Nephron progenitor cell (in vitro differentiated cells): ENCODE results near the gene MMP24.

Experiments used
- DNase-seq: peaks from one replicate; pipeline ENCODE4 v3.0.0; 2021
- H3K27ac Mint-ChIP-seq: 2 replicates; pipeline ENCODE4 v1.8.0; 2021; ENCODE audit warnings: mild to moderate bottlenecking, moderate library complexity, mixed read lengths
- H3K27me3 Mint-ChIP-seq: 2 replicates; pipeline ENCODE4 v1.8.0; 2021; ENCODE audit warnings: mild to moderate bottlenecking, low read depth, mixed read lengths; ENCODE audit not compliant: poor library complexity
- H3K36me3 Mint-ChIP-seq: 2 replicates; pipeline ENCODE4 v1.8.0; 2021; ENCODE audit warnings: low read depth, mixed read lengths
- H3K4me1 Mint-ChIP-seq: 2 replicates; pipeline ENCODE4 v1.8.0; 2021; ENCODE audit warnings: mixed read lengths
- H3K4me3 Mint-ChIP-seq: 2 replicates; pipeline ENCODE4 v1.8.0; 2021; ENCODE audit warnings: mild to moderate bottlenecking, moderate library complexity, mixed read lengths
- H3K9me3 Mint-ChIP-seq: 2 replicates; pipeline ENCODE4 v1.8.0; 2021; ENCODE audit warnings: mild to moderate bottlenecking, moderate library complexity, mixed read lengths
- TF ChIP-seq, protein P1 (sequence below): fragments of 200-600 bp; sonication (generic); IDR thresholded peaks from 2 replicates; pipeline ENCODE4 v1.5.0; 2021; ENCODE audit warnings: antibody characterized with exemption

Gene MMP24

DNA sequence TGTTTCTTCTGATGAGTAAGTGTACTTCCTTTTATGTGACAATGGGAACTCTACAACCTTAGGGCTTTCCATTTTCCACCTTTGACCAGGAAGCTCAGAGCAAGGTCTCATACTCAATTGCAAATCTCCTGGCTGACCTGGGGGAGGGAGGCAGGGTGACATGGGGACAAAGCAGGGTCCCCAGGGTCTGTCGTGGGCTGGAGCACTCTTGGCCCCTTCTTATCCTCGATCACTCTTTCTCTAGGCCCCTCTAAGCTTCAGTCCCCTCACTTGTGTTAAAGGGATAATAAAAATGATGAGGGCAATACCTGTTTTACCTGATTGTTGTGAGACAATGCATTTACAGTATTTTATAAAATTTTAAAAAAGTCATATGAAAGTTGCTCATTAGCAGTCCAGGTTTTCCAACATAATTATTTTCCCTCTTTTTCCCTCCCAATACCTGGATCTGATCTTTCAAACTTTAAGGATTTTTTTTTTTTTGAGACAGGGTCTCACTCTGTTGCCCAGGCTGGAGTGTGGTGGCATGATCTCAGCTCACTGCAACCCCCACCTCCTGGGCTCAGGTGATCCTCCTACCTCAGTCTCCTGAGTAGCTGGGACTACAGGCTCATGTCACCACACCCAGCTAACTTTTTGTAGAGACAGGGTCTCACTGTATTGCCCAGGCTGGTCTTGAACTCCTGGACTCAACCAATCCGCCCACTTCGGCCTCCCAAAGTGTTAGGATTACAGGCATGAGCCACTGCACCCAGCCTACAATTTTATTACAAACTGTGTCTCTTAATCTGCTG lies 74.2 kb downstream of the MMP24 start:
- Mint-ChIP-seq H3K9me3 (no peaks in the 10 kb centered on the region), H3K36me3 (peaks cover 1% of the 10 kb centered on the region), H3K27me3 (peaks cover 8% of the 10 kb centered on the region), H3K4me1 (peaks cover 35% of the 10 kb centered on the region), H3K4me3 (no peak overlapping the region), H3K27ac (no peak overlapping the region)
- TF ChIP-seq, protein P1, sequence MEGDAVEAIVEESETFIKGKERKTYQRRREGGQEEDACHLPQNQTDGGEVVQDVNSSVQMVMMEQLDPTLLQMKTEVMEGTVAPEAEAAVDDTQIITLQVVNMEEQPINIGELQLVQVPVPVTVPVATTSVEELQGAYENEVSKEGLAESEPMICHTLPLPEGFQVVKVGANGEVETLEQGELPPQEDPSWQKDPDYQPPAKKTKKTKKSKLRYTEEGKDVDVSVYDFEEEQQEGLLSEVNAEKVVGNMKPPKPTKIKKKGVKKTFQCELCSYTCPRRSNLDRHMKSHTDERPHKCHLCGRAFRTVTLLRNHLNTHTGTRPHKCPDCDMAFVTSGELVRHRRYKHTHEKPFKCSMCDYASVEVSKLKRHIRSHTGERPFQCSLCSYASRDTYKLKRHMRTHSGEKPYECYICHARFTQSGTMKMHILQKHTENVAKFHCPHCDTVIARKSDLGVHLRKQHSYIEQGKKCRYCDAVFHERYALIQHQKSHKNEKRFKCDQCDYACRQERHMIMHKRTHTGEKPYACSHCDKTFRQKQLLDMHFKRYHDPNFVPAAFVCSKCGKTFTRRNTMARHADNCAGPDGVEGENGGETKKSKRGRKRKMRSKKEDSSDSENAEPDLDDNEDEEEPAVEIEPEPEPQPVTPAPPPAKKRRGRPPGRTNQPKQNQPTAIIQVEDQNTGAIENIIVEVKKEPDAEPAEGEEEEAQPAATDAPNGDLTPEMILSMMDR: no peak
- no peak for DNase-seq

DNA sequence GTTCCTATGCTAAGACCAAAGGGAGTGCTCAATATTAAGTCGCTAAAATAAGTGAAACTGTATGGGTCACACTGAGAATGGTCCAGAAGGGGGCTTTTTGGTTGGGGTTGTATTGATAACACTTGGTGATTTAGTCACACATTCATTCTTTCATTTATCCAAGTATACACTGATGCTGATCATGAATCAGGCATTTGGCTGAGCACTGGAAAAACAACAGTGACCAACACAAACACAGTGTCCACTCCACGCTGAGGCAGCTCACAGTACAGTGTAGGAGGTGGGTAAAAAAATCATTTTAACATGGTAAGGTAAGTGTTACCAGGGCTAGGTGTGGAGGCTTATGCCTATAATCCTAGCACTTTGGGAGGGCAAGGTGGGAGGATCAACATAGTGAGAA lies 74.9 kb downstream of the MMP24 start:
- H3K36me3 Mint-ChIP-seq: peaks cover 5% of the 10 kb centered on the region
- DNase-seq: no peak
- no peak overlapping the region for H3K4me3 Mint-ChIP-seq
- H3K27ac Mint-ChIP-seq: no peak overlapping the region
- peaks cover 38% of the 10 kb centered on the region for H3K4me1 Mint-ChIP-seq
- TF ChIP-seq, protein P1: no peak
- H3K27me3 Mint-ChIP-seq: peaks cover 6% of the 10 kb centered on the region
- no peaks in the 10 kb centered on the region for H3K9me3 Mint-ChIP-seq

- H3K27ac Mint-ChIP-seq: no peak overlapping the region
- TF ChIP-seq, protein P1: no peak
Measured at GRCh38 chr20:35302421-35303335, 76.2 kb downstream of the MMP24 start.

GRCh38 chr20:35303382-35303734 lies 76.9 kb downstream of the MMP24 start:
- TF ChIP-seq, protein P1: no peak

More at GRCh38 chr20:35302421-35303335, 76.2 kb downstream of the MMP24 start:
- Mint-ChIP-seq H3K4me1 (peaks cover 32% of the 10 kb centered on the region), H3K27me3 (peaks cover 6% of the 10 kb centered on the region), H3K4me3 (no peak overlapping the region), H3K9me3 (no peaks in the 10 kb centered on the region), H3K36me3 (peaks cover 5% of the 10 kb centered on the region)
- no peak for DNase-seq

DNA sequence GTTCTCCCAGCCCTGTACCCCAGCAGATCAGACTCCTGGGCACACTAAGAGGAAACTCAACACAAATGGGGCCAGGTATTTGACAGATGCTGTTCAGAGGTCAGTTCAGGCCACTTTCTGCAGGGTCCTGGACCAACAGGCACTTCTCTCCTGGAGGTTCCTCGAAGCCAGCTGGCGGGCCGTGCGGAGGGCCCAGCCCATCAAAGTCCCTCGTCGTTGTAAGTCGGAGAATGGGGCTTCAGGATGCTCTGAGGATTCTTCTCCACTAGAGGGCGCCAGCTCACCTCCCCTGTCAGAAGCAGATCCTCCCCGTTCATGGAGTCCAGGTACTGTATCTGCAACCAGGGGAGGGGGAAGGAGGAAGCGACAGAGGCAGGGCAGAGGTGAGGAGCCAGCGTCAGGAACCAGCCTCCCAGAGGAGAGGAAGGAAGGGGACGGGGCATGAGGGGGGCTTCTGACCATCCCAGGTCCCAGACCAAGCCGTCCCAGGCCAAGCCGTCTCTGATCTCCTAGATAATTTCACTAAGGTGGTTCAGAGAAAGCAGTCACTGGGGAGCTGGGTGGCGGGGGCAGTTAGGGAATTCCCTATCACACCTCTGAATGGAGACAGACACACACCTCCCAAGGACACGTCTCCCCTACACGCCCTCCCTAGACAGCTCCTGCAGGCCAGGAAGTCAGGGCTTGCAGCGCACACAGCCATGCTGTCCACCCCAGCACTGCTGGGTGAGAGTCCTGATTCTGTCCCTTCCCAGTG lies 77.4 kb downstream of the MMP24 start:
- Mint-ChIP-seq H3K9me3 (no peaks in the 10 kb centered on the region), H3K4me3 (no peak overlapping the region), H3K36me3 (peaks cover 5% of the 10 kb centered on the region), H3K27me3 (peaks cover 2% of the 10 kb centered on the region), H3K4me1 (peaks cover 32% of the 10 kb centered on the region), H3K27ac (no peak overlapping the region)
- TF ChIP-seq, protein P1: peak; percentile 94
- DNase-seq: peak; percentile 84

More at GRCh38 chr20:35303382-35303734, 76.9 kb downstream of the MMP24 start:
- Mint-ChIP-seq H3K36me3 (peaks cover 5% of the 10 kb centered on the region), H3K27me3 (peaks cover 4% of the 10 kb centered on the region), H3K4me3 (no peak overlapping the region), H3K4me1 (peaks cover 32% of the 10 kb centered on the region), H3K9me3 (no peaks in the 10 kb centered on the region), H3K27ac (no peak overlapping the region)
- DNase-seq: no peak
